Neural progenitor cell (in vitro differentiated cells): Measurements from ENCODE around the gene TSC22D4. TPM values are rescaled to one million over a fixed set of nuclear protein-coding genes. Genes with fewer than 3 reads are reported as not detected.

ENCODE experiments used
- DNase-seq: peaks from one replicate; pipeline ENCODE4 v3.0.0-alpha.2; 2016; ENCODE audit warnings: low spot score
- H2AFZ ChIP-seq: fragments of 200-600 bp; sonication (generic); replicated peaks from 2 replicates; pipeline ENCODE4 v1.6.1; 2016; ENCODE audit warnings: antibody characterized with exemption
- H3F3A ChIP-seq: fragments of 200-600 bp; sonication (generic); 2 replicates; pipeline ENCODE4 v1.6.1; 2016; ENCODE audit warnings: antibody characterized with exemption, low read depth
- H3K27ac ChIP-seq: fragments of 200-600 bp; sonication (generic); 2 replicates; pipeline ENCODE4 v1.5.1; 2016; ENCODE audit warnings: mild to moderate bottlenecking
- H3K27me3 ChIP-seq: fragments of 200-600 bp; sonication (generic); 2 replicates; pipeline ENCODE4 v1.6.1; 2016; ENCODE audit warnings: mild to moderate bottlenecking, moderate library complexity
- H3K36me3 ChIP-seq: fragments of 200-600 bp; sonication (generic); 2 replicates; pipeline ENCODE4 v1.5.1; 2016
- H3K4me1 ChIP-seq: fragments of 200-600 bp; sonication (generic); 2 replicates; pipeline ENCODE4 v1.6.1; 2016; ENCODE audit warnings: mixed run types
- H3K4me2 ChIP-seq: fragments of 200-600 bp; sonication (generic); 2 replicates; pipeline ENCODE4 v1.6.1; 2016
- H3K4me3 ChIP-seq: fragments of 200-600 bp; sonication (generic); 2 replicates; pipeline ENCODE4 v1.5.1; 2016
- H3K79me2 ChIP-seq: fragments of 200-600 bp; sonication (generic); 2 replicates; pipeline ENCODE4 v1.6.1; 2016; ENCODE audit warnings: low read depth
- H3K9ac ChIP-seq: fragments of 200-600 bp; sonication (generic); 2 replicates; pipeline ENCODE4 v1.6.1; 2016
- H3K9me3 ChIP-seq: fragments of 200-600 bp; sonication (generic); 2 replicates; pipeline ENCODE4 v1.5.1; 2016; ENCODE audit warnings: low read depth
- H4K20me1 ChIP-seq: fragments of 200-600 bp; sonication (generic); 2 replicates; pipeline ENCODE4 v1.6.1; 2016; ENCODE audit warnings: low read depth
- H3K27ac Mint-ChIP-seq: 3 replicates; pipeline ENCODE4 v1.8.0; 2021; ENCODE audit warnings: mixed read lengths
- H3K27me3 Mint-ChIP-seq: 2 replicates; pipeline ENCODE4 v1.8.0; 2022; ENCODE audit warnings: low read depth, mild to moderate bottlenecking, inconsistent platforms, moderate library complexity, mixed read lengths; ENCODE audit not compliant: insufficient read depth
- H3K36me3 Mint-ChIP-seq: 3 replicates; pipeline ENCODE4 v1.8.0; 2021; ENCODE audit warnings: mixed read lengths
- H3K4me1 Mint-ChIP-seq: 3 replicates; pipeline ENCODE4 v1.8.0; 2021; ENCODE audit warnings: mixed read lengths
- H3K4me3 Mint-ChIP-seq: 3 replicates; pipeline ENCODE4 v1.8.0; 2021; ENCODE audit warnings: mild to moderate bottlenecking, moderate library complexity, mixed read lengths
- H3K9me3 Mint-ChIP-seq: 3 replicates; pipeline ENCODE4 v1.8.0; 2020; ENCODE audit warnings: mixed read lengths
- CTCF ChIP-seq: fragments of 200-600 bp; sonication (generic); IDR thresholded peaks from 2 replicates; pipeline ENCODE4 v1.5.1; 2017; ENCODE audit warnings: antibody characterized with exemption, mild to moderate bottlenecking
- EZH2 ChIP-seq: fragments of 200-600 bp; sonication (generic); IDR thresholded peaks from 2 replicates; pipeline ENCODE4 v1.6.1; 2017; ENCODE audit warnings: antibody characterized with exemption, mild to moderate bottlenecking, moderate library complexity
- EZH2phosphoT487 ChIP-seq: fragments of 200-600 bp; sonication (generic); IDR thresholded peaks from 2 replicates; pipeline ENCODE4 v1.6.1; 2017; ENCODE audit warnings: antibody characterized with exemption
- total RNA-seq: library from RNA; depleted of rRNA; stranded (reverse); fragments of >200 nt; gene quantifications from 2 replicates; pipeline ENCODE4 v1.2.3, GENCODE V29; 2015; ENCODE audit warnings: low replicate concordance

TSC22D4 gene
- total RNA-seq, 1 donor from 2014 or later, result 11.0 TPM

- no peaks in the 10 kb centered on the region for H3F3A ChIP-seq
- Mint-ChIP-seq H3K27me3 (peaks cover 7% of the 10 kb centered on the region), H3K27ac (peak overlapping the region; percentile 66), H3K4me3 (no peak overlapping the region), H3K9me3 (no peaks in the 10 kb centered on the region), H3K36me3 (no peaks in the 10 kb centered on the region), H3K4me1 (peaks cover 22% of the 10 kb centered on the region)
- no peak overlapping the region for H2AFZ ChIP-seq
- peaks cover 7% of the 10 kb centered on the region for H4K20me1 ChIP-seq
- H3K9me3 ChIP-seq, result no peaks in the 10 kb centered on the region
- H3K4me2 ChIP-seq, result no peak overlapping the region
- H3K9ac ChIP-seq, result no peak overlapping the region
- peaks cover 7% of the 10 kb centered on the region for H3K4me1 ChIP-seq
- no peaks in the 10 kb centered on the region for H3K27me3 ChIP-seq
- no peaks in the 10 kb centered on the region for H3K36me3 ChIP-seq
- no peak overlapping the region for H3K27ac ChIP-seq
- no peak overlapping the region for H3K4me3 ChIP-seq
- no peaks in the 10 kb centered on the region for H3K79me2 ChIP-seq
- no peak for TF ChIP-seq EZH2phosphoT487
- no peak for TF ChIP-seq CTCF
- no peak for TF ChIP-seq EZH2
- DNase-seq, result no peak
These were observed 8.0 kb downstream of the TSC22D4 start for GRCh38 chr7:100471021-100471420.

GRCh38 chr7:100469227-100470044 is 9.6 kb downstream of the TSC22D4 start:
- peak; percentile 89 for DNase-seq
- Mint-ChIP-seq H3K4me3 (no peak overlapping the region), H3K36me3 (no peaks in the 10 kb centered on the region), H3K27ac (peak overlapping the region; percentile 29), H3K4me1 (peaks cover 13% of the 10 kb centered on the region), H3K9me3 (no peaks in the 10 kb centered on the region), H3K27me3 (peaks cover 7% of the 10 kb centered on the region)
- H4K20me1 ChIP-seq, result peaks cover 2% of the 10 kb centered on the region
- H3K36me3 ChIP-seq, result no peaks in the 10 kb centered on the region
- H3K79me2 ChIP-seq, result no peaks in the 10 kb centered on the region
- no peaks in the 10 kb centered on the region for H3K9me3 ChIP-seq
- H3K27ac ChIP-seq, result no peak overlapping the region
- H3F3A ChIP-seq, result no peaks in the 10 kb centered on the region
- no peak overlapping the region for H3K4me3 ChIP-seq
- H3K4me2 ChIP-seq, result no peak overlapping the region
- peaks cover 5% of the 10 kb centered on the region for H3K4me1 ChIP-seq
- no peak overlapping the region for H3K9ac ChIP-seq
- TF ChIP-seq EZH2, result no peak
- peak; percentile 81 for TF ChIP-seq CTCF
- no peak overlapping the region for H2AFZ ChIP-seq
- no peaks in the 10 kb centered on the region for H3K27me3 ChIP-seq

- H3K9me3 ChIP-seq, result no peaks in the 10 kb centered on the region
- TF ChIP-seq CTCF, result no peak
- TF ChIP-seq EZH2, result no peak
- TF ChIP-seq EZH2phosphoT487, result no peak
- peaks cover 5% of the 10 kb centered on the region for H3K4me1 ChIP-seq
- Mint-ChIP-seq H3K4me3 (no peak overlapping the region), H3K9me3 (no peaks in the 10 kb centered on the region), H3K27me3 (peaks cover 3% of the 10 kb centered on the region), H3K27ac (no peak overlapping the region), H3K4me1 (peaks cover 14% of the 10 kb centered on the region), H3K36me3 (no peaks in the 10 kb centered on the region)
- no peak for DNase-seq
- H4K20me1 ChIP-seq, result peaks cover 2% of the 10 kb centered on the region
- H3K79me2 ChIP-seq, result no peaks in the 10 kb centered on the region
- no peaks in the 10 kb centered on the region for H3F3A ChIP-seq
- no peaks in the 10 kb centered on the region for H3K27me3 ChIP-seq
- H3K4me2 ChIP-seq, result no peak overlapping the region
- H3K9ac ChIP-seq, result no peak overlapping the region
- no peak overlapping the region for H3K27ac ChIP-seq
- no peaks in the 10 kb centered on the region for H3K36me3 ChIP-seq
- no peak overlapping the region for H3K4me3 ChIP-seq
- no peak overlapping the region for H2AFZ ChIP-seq
These were observed 11.2 kb downstream of the TSC22D4 start for GRCh38 chr7:100467638-100468373.
